GM18519 (cell line): ENCODE data around the gene TMEM184B.
"Not testable (repeated sequence)": the region's sequence is repeated elsewhere in the genome, so short reads cannot be mapped to it uniquely, and the experiment has no call there.

Experiments used
- ATAC-seq: cut with Tn5 transposase; IDR thresholded peaks from one replicate; pipeline ENCODE4 v1.9.1; 2021; ENCODE audit warnings: mild to moderate bottlenecking, moderate library complexity; ENCODE audit not compliant: unreplicated experiment, low FRiP score

Gene TMEM184B

GRCh38 chr22:38250643-38251340 is 22.0 kb downstream of the TMEM184B start:
- no peak for ATAC-seq

- no peak for ATAC-seq
Observed at GRCh38 chr22:38249803-38250642, 22.8 kb downstream of the TMEM184B start.

GRCh38 chr22:38249301-38249700 is 23.5 kb downstream of the TMEM184B start:
- no peak for ATAC-seq

- ATAC-seq: no peak
Observed at GRCh38 chr22:38248280-38248679, 24.5 kb downstream of the TMEM184B start.

GRCh38 chr22:38247713-38248112 is 25.1 kb downstream of the TMEM184B start:
- ATAC-seq: no peak

GRCh38 chr22:38246692-38247091 is 26.1 kb downstream of the TMEM184B start:
- no peak for ATAC-seq

- no peak for ATAC-seq
Observed at GRCh38 chr22:38246046-38246658, 26.7 kb downstream of the TMEM184B start.

- no peak for ATAC-seq
Observed at GRCh38 chr22:38244106-38244505, 28.7 kb downstream of the TMEM184B start.

- ATAC-seq: no peak
Observed at GRCh38 chr22:38243007-38243765, 29.6 kb downstream of the TMEM184B start.

GRCh38 chr22:38240734-38241252 is 32.0 kb downstream of the TMEM184B start:
- ATAC-seq: no peak

- no peak for ATAC-seq
Observed at GRCh38 chr22:38239101-38239761, 33.6 kb downstream of the TMEM184B start.

- no peak for ATAC-seq
Observed at GRCh38 chr22:38238519-38239071, 34.2 kb downstream of the TMEM184B start.

- ATAC-seq: no peak
Observed at GRCh38 chr22:38236786-38237185, 36.0 kb downstream of the TMEM184B start.

GRCh38 chr22:38235240-38235850 is 37.5 kb downstream of the TMEM184B start:
- ATAC-seq: no peak

GRCh38 chr22:38233856-38234255 is 39.0 kb downstream of the TMEM184B start:
- ATAC-seq: not testable (repeated sequence)

- ATAC-seq: no peak
Observed at GRCh38 chr22:38233427-38233826, 39.4 kb downstream of the TMEM184B start.

- no peak for ATAC-seq
Observed at GRCh38 chr22:38232196-38232595, 40.6 kb downstream of the TMEM184B start.

GRCh38 chr22:38230916-38231315 is 41.9 kb downstream of the TMEM184B start:
- no peak for ATAC-seq
